BJ (cell line): ENCODE data around the gene GPR37L1. TPM values are rescaled to one million over a fixed set of nuclear protein-coding genes. Genes with fewer than 3 reads are reported as not detected.
"Not testable (repeated sequence)": the region's sequence is repeated elsewhere in the genome, so short reads cannot be mapped to it uniquely, and the experiment has no call there.

Source experiments
- CTCF ChIA-PET: fragments of 350-600 bp; formaldehyde crosslinking; extraction: SDS; loops from one replicate; lab custom pipeline; 2021; ENCODE audit warnings: antibody characterized with exemption, inconsistent platforms; lab: Yijun Ruan, JAX
- POLR2A ChIA-PET: fragments of 300-600 bp; sonication (Branson Sonifier 250); formaldehyde crosslinking; extraction: SDS; loops from one replicate; lab custom pipeline; 2021; ENCODE audit warnings: antibody characterized with exemption; lab: Charles Lee
- DNase-seq: peaks from one replicate; pipeline ENCODE4 v3.0.0-alpha.2; 2011; ENCODE audit warnings: low read depth
- H3K27me3 ChIP-seq: 2 replicates; pipeline ENCODE4 v1.6.0; 2011; ENCODE audit warnings: low read length; ENCODE audit not compliant: control insufficient read depth, insufficient read depth
- H3K36me3 ChIP-seq: 2 replicates; pipeline ENCODE4 v1.5.1; 2011; ENCODE audit warnings: low read length; ENCODE audit not compliant: control insufficient read depth, insufficient read depth
- H3K4me3 ChIP-seq: 2 replicates; pipeline ENCODE4 v1.5.1; 2011; ENCODE audit warnings: low read depth, mild to moderate bottlenecking, control low read depth, low read length
- polyA plus RNA-seq: library from polyadenylated mRNA; depleted of rRNA; stranded (reverse); fragments of >200 nt; gene quantifications from 2 replicates; pipeline ENCODE4 v1.2.3, GENCODE V29; 2011
- TF ChIP-seq, protein P1 (sequence below): IDR thresholded peaks from 2 replicates; pipeline ENCODE4 v1.5.1; 2011; ENCODE audit warnings: low read depth, mild to moderate bottlenecking, control low read depth, inconsistent platforms, low read length, moderate library complexity; ENCODE audit not compliant: insufficient read depth

The GPR37L1 gene
- polyA plus RNA-seq, 1 experiment = not detected

GRCh38 chr1:202164271-202165037, 41.7 kb downstream of the GPR37L1 start:
- DNase-seq = no peak
- POLR2A ChIA-PET = no interaction called here

DNA sequence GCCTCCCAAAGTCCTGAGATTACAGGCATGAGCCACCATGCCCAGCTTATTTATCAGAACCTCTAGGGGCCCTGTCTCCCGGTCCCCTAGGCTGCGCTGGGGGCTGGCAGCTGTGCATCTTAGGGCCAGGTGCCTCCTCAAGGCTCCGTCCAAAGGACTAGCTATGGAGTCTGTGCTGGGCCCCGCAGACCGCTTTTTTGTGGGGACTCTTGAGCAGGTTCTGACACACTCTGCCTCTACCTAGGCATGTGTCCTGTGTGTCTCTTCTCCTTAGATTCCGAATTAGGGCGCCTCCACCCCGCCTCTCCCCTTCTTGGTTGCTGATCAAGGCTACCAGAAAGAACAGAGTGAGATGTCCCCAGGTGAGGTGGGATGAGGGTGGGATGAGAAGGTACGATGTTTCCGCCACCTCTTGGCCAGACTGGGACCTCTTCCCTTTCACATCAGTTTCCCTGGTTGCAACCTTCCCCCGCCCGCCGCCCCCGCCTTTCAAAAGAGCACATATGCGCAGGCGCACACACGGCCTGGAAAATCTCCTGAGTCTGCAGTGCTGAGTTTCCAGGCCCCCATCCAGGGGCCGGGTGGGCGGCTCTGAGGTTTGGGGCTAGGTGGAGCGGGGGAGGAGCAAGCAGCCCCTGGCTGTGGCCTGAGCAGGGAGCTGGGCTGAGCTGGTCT, 42.7 kb downstream of the GPR37L1 start:
- TF ChIP-seq, protein P1, sequence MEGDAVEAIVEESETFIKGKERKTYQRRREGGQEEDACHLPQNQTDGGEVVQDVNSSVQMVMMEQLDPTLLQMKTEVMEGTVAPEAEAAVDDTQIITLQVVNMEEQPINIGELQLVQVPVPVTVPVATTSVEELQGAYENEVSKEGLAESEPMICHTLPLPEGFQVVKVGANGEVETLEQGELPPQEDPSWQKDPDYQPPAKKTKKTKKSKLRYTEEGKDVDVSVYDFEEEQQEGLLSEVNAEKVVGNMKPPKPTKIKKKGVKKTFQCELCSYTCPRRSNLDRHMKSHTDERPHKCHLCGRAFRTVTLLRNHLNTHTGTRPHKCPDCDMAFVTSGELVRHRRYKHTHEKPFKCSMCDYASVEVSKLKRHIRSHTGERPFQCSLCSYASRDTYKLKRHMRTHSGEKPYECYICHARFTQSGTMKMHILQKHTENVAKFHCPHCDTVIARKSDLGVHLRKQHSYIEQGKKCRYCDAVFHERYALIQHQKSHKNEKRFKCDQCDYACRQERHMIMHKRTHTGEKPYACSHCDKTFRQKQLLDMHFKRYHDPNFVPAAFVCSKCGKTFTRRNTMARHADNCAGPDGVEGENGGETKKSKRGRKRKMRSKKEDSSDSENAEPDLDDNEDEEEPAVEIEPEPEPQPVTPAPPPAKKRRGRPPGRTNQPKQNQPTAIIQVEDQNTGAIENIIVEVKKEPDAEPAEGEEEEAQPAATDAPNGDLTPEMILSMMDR = no peak
- Histone ChIP-seq H3K4me3 (no peak overlapping the region), H3K27me3 (peaks cover 8% of the 10 kb centered on the region), H3K36me3 (no peaks in the 10 kb centered on the region)
- no peak for DNase-seq
- CTCF ChIA-PET = interaction anchor here (1.1 to 2.5 kb wide), 2 partner anchors 10 to 24 kb away, joined by 5 to 10 read pairs; no protein-coding TSS in a partner anchor
- POLR2A ChIA-PET = no interaction called here

More at GRCh38 chr1:202164271-202165037, 41.7 kb downstream of the GPR37L1 start:
- Histone ChIP-seq H3K27me3 (peaks cover 6% of the 10 kb centered on the region), H3K4me3 (no peak overlapping the region), H3K36me3 (no peaks in the 10 kb centered on the region)
- CTCF ChIA-PET = interaction anchor here (1.1 to 2.5 kb wide), 3 partner anchors 9 to 555 kb away, joined by 5 to 10 read pairs (median 6); no protein-coding TSS in a partner anchor
- TF ChIP-seq, protein P1 = no peak

DNA sequence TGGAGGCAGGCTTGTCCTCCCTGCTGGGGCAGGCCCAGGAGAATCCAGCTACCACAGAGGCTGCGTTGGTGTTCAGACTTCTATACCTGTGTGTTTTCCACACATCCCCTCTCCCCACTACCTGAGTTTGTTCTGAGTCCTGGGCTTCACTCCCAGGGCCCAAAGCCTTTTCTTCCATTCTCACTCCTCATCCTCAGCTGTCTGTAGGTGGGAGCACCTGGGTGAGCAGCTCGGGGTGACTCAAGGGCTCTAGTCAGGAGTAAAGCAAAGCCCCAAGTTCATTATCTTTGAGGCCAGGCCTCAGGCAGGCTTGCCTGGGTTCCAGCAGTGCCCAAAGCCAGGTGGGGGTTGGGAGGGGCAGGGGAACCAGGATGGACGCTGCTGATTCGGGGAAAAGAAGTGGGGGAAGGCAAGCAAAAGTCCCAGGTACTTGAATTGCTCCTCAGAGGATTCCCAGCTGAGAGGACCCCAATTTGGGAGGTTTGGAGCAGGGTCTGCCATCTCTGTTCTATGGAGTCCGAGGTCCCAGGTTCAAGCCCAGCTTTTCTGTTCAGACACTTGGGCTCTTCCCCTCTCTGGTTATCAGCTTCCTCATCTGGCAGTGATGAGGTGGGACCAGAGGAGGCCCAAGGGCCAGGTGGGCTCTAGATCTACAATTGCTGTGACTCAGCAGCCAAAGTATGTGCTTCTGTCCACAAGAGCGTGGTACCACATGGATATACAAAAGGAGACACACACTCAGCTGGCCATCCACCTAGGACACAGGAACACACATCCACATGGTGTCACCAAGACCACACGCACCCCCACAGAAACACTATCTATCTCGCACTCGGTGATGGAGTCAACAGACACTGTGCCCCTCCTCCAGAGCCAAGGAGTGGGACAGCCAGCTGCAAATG, 43.5 kb downstream of the GPR37L1 start:
- ChIA-PET CTCF (interaction anchor here (1.1 to 2.5 kb wide), 2 partner anchors 11 to 23 kb away, joined by 5 to 10 read pairs; no protein-coding TSS in a partner anchor), POLR2A (no interaction called here)
- Histone ChIP-seq H3K27me3 (peaks cover 9% of the 10 kb centered on the region), H3K4me3 (no peak overlapping the region), H3K36me3 (no peaks in the 10 kb centered on the region)
- no peak for DNase-seq
- TF ChIP-seq, protein P1 = no peak

GRCh38 chr1:202167054-202167453, 44.3 kb downstream of the GPR37L1 start:
- H3K36me3 ChIP-seq, POLR2A ChIA-PET, DNase-seq, H3K4me3 ChIP-seq, H3K27me3 ChIP-seq: not testable (repeated sequence)
- CTCF ChIA-PET = interaction anchor here (1.2 to 2.5 kb wide), 2 partner anchors 17 to 22 kb away, joined by 4 to 10 read pairs; no protein-coding TSS in a partner anchor

DNA sequence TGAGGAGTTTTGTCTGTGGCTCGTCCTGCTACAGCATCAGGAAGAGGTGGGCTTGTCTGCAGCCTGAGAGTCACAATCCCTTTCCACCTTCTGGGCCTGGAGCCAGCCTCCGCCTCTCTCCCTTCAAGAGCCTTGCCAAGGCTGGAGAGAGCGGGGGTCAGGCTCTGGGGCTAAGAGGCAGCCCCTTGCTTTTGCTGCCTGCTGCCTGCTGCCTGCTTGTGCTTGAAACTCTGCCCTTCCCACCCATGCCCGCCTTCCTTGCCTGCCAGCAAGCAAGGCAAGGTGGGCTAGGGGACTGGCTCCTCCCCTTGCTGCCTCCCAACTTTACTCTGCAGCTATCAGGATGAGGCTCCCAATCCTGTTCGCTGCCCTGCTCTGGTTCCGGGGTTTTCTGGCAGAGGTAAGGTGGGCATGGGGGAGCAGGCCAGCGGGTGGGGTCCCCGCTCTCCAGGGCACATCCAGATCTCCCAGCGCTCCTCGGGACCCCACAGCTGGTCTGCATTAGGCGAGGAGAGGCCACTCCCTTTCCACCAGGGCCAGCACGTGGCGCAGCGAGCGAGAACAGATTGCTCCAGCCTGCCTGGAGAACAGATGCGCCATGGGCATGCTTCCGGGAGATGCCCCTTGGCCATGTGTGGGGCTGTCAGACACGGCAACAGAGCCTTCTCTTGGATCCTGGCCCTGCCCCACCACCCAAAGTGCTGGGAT, 45.1 kb downstream of the GPR37L1 start:
- CTCF ChIA-PET = interaction anchor here (0.6 to 1.2 kb wide), 5 partner anchors 13 to 613 kb away, joined by 3 to 4 read pairs (median 4); no protein-coding TSS in a partner anchor
- H3K36me3 ChIP-seq = no peaks in the 10 kb centered on the region
- POLR2A ChIA-PET = no interaction called here
- H3K4me3 ChIP-seq = no peak overlapping the region
- H3K27me3 ChIP-seq = peaks cover 7% of the 10 kb centered on the region
- DNase-seq = peak; percentile 14
- TF ChIP-seq, protein P1 = no peak
